Pons (tissue), 1 donor: ENCODE measurements around the gene CAMKK2.
"Not testable (repeated sequence)": the region's sequence is repeated elsewhere in the genome, so short reads cannot be mapped to it uniquely, and the experiment has no call there.

Source experiments
- DNase-seq: peaks from one replicate; pipeline ENCODE4 v3.0.0-alpha.2; 2016; ENCODE audit warnings: low spot score

The CAMKK2 gene

GRCh38 chr12:121223292-121224285 is 72.9 kb downstream of the CAMKK2 start:
- DNase-seq: no peak

GRCh38 chr12:121222847-121223246 is 73.7 kb downstream of the CAMKK2 start:
- no peak for DNase-seq

DNA sequence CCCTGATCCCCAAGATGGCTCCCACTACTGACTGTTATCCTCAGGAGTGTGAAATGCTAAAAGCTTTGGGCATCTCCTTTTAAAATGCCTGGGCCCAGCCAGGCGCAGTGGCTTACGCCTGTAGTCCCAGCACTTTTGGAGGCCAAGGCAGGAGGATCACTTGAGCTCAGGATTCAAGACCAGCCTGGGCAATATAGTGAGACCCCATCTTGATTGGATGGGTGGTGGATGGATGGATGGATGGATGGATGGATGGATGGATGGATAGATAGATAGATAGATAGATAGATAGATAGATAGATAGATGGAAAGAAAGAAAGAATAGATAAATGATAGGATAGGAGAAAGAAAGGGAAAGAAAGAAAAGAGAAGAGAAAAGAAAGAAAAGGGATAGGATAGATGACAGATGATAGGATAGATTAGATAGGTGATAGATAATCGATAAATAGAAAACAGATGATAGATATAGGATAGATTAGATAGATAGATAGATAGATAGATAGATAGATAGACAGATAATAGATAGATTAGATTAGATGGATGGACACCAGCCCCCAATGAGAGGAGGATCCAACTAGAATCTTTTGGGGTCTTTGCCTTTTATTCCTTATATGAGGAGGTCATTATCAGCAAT is 77.0 kb downstream of the CAMKK2 start:
- no peak for DNase-seq

- DNase-seq: no peak
Measured at GRCh38 chr12:121218588-121219352, 77.7 kb downstream of the CAMKK2 start.

- DNase-seq: no peak
Measured at GRCh38 chr12:121217761-121218160, 78.7 kb downstream of the CAMKK2 start.

DNA sequence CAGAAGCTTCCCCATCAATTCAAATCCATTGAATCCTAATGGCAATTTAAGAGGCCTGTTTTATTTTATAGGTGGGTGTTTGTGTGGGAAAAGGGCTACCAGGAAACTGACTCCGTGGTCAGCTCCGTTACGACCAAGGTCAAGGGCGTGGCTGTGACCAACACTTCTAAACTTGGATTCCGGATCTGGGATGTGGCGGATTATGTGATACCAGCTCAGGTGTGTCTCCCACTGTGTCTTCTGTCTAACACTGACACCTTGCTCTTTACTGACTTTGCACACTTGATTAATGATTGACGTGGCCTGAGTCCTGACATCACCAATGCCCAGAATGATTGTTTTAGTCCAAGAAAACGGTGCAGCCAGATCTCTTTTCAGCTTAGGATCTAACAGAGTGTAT is 79.4 kb downstream of the CAMKK2 start:
- DNase-seq: no peak

DNA sequence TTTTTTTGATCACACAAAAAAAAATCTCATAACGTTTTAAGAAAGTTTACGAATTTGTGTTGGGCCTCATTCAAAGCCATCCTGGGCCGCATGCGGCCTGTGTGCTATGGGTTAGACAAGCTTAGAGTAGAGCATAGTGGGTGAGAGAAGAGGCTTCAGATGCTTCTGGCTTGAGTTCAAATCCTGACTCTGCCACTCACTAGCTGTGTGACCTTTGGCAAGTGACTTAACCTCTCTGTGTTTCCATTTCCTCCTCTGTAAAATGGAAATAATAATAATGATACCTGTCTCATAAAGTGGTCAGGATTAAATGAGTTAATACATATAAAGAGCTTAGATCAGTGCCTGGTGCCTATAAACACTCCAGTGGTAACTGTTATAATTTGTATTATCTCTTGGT is 80.4 kb downstream of the CAMKK2 start:
- no peak for DNase-seq

DNA sequence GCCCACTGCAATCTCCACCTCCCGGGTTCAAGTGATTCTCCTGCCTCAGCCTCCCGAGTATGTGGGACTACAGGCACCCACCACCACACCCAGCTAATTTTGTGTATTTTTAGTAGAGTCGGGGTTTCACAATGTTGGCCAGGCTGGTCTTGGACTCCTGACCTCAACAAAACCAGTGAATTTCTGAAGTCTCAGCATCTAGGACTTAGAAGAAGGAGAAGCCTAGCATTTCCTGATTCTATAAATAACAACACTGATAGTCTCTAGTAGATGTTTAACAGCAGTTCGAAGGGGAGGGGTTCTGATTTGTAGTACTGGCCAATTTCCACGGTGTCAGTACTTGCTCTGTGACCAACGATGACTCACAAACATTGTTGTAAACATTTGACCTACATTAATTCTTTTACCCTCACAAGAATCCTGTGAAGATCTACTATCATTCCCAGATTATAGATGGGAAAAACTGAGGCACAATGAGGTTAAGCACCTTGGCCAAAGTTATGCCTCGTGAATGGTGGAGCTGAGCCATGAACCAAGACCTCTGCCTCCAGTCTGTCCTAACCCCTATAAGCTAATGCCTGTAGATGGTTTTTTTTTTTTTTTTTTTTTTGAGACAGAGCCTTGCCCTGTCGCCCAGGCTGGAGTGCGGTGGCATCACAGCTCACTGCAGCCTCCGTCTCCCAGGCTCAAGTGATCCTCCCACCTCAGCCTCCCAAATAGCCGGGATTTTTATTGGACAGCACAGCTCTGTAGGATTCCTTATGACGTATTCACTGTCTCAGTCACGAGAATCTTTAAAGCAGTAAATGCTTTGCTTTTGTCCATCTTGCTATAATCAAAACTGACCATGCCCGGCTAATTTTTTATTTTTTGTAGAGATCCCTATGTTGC is 81.4 kb downstream of the CAMKK2 start:
- DNase-seq: peak; percentile 81

DNA sequence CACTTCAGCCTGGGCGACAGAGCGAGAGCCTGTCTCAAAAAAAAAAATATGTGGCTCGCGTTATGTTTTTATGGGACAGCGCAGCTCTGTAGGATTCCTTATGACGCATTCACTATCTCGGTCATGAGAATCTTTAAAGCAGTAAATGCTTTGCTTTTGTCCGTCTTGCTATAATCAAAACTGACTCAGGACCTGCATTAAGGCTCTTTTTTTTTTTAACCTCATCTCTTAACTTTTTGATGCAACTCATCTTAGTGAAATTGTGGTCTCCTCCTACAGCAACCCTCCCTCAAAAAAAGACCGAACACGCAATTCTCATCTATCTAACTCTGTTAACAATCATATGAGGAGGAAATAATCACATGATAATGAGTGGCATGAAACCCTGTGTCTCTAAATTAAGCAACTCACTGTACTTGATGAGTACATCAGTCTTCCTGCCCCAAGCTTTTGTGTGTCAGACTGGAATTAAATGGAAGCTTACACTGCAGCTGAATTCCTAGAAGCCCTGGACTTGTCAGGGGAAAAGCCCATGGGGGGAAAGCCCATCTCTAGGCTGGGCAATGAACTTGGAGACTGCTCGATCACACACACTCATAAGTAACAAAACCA is 82.2 kb downstream of the CAMKK2 start:
- DNase-seq: peak; percentile 31

- no peak for DNase-seq
Measured at GRCh38 chr12:121212875-121213274, 83.6 kb downstream of the CAMKK2 start.

DNA sequence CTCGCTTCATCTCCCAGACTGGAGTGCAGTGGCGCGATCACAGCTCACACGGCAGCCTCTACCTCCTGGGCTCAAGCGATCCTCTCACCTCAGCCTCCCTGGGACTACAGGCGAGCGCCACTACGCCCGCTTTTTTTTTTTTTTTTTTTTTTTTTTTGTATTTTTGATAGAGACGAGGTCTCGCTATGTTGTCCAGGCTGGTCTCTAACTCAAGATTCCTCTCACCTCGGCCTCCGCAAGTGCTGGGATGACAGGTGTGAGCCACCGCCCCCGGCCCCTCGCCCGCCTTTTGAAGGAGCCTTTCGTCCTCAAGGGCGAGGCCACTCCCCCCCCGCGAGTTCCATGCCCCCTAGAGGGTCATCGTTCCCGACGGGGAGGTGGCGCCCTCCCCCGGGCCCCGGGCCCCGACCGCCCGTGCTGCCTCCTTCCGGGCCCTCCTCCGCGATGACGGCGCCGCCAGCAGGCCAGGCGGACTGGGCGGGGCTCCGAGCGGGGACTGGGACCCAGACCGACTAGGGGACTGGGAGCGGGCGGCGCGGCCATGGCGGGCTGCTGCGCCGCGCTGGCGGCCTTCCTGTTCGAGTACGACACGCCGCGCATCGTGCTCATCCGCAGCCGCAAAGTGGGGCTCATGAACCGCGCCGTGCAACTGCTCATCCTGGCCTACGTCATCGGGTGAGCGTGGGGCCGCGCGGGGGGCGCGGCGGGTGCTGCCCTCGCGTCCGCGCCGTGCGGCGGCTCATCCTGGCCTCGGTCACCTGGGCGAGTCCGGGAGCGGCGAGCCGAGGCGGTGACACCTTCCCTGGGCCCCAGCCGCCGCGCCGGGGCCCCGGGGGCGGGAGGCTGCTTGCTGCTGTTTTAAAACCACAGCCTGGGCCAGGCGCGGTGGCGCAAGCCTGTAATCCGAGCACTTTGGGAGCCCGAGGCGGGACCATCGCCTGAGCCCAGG is 86.6 kb downstream of the CAMKK2 start, which contains the start of gene P2RX4:
TSS of gene P2RX4 (plus strand) at position 506 of the 949 bp plus-strand sequence. CDS start at position 542, 36 bp downstream.
- DNase-seq: peak; percentile 69

DNA sequence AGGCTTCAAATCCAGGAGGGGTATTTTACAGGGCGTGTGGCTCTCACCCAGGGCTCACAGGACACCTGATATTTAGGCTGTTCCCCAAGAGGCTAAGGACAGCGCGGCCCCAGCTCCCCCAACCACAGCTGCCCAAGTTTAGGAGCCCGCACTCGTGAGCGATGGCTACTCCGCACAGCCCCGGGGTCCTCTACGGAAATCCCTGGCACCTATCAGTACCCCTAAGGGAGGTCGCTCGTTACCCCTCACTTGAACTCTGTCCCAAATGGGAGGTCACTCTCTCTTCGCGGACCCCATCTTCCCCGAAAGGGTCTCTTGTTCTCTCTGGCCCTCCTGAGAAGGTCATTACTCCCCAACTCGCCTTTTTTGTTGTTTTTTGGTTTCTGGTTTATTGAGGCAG is 87.3 kb downstream of the CAMKK2 start:
- DNase-seq: no peak

GRCh38 chr12:121208571-121208970 is 87.9 kb downstream of the CAMKK2 start:
- not testable (repeated sequence) for DNase-seq

DNA sequence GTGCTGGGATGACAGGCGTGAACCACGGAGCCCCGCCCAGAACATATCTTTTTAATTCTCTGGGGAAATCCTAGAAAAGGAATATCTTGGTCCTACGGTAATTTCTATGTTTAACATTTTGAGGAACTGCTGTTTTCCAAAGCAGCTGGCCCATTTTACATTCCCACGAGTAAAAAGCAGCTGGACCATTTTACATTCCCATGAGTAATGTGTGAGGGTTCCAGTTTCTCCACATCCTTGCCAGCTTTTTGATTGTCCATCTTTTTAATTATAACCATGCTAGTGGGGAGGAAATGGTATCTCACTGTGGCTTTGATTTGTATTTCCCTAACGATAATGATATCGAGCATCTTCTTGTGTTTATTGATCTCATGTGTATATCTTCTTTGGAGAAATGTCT is 91.0 kb downstream of the CAMKK2 start:
- no peak for DNase-seq

GRCh38 chr12:121203482-121203881 is 93.0 kb downstream of the CAMKK2 start:
- no peak for DNase-seq

DNA sequence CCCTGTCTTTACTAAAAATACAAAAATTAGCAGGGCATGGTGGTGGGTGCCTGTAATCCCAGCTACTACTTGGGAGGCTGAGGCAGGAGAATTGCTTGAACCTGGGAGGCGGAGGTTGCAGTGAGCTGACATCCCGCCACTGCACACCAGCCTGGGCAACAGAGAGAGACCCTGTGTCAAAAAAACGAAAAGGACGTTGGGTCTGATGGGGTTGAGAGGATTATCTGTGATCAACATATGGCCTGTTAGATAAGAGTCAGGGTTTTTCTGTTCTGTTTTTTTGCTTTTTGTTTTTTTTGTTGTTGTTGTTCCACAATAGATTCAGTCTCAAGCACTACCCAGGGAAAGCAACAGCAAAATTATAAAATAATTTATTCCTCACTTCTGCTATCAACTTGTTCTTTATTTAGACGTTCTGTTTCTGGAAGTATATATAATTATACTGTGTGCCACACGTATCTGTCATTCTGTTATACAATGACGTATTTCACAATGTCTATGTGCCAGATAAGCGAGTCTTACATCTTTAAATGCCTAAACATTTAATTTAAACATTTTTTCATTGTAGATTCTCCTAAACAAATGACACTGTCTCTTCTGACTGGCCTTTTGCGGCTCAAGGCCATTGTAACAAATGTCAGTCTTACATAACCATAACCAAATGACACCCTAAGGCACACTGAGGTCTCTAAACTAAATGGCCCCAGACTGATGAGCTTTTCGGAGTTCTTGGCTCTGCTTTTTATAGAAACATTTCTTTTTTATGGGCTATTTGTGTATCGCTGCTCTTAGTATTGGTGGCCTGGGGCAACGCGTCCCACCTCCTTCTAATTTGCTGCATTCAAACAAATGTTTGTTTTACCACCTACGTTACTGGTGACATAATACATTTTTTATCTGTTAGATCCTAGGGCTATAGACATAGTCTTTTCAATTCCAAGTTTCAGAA is 93.8 kb downstream of the CAMKK2 start:
- DNase-seq: no peak

- not testable (repeated sequence) for DNase-seq
Measured at GRCh38 chr12:121201140-121201539, 95.4 kb downstream of the CAMKK2 start.

GRCh38 chr12:121198949-121199348 is 97.6 kb downstream of the CAMKK2 start:
- no peak for DNase-seq
